ENCODE results near the gene PLEKHN1.

GRCh38 chr1:980602-981395, 14.5 kb downstream of the PLEKHN1 start:
- TF ChIP-seq CTCF (IDR thresholded peaks at IDR 0.05; ENCODE audit: low read length) (no peak), EZH2 (optimal IDR thresholded peaks at IDR 0.05; ENCODE audit: low read depth, low read length) (no peak), EZH2phosphoT487 (IDR thresholded peaks at IDR 0.05; ENCODE audit: low read length) (no peak)
